ENCODE measurements around the gene PITPNM3.

The PITPNM3 gene

GRCh38 chr17:6569370-6570285 lies 13.3 kb upstream of the PITPNM3 start:
- no peak for DNase-seq (ENCODE audit: low read depth)
- TF ChIP-seq CTCF (conservative IDR thresholded peaks at IDR 0.05; ENCODE audit: low read length): no peak
- no peak overlapping the region for H3K4me3 ChIP-seq (ENCODE audit: low read length)

- DNase-seq (ENCODE audit: low read depth): no peak
- H3K4me3 ChIP-seq (ENCODE audit: low read length): no peak overlapping the region
- no peak for TF ChIP-seq CTCF (conservative IDR thresholded peaks at IDR 0.05; ENCODE audit: low read length)
Measured at GRCh38 chr17:6568184-6568758, 11.9 kb upstream of the PITPNM3 start.

- DNase-seq (ENCODE audit: low read depth): peak; percentile 27
- no peak for TF ChIP-seq CTCF (conservative IDR thresholded peaks at IDR 0.05; ENCODE audit: low read length)
Measured at GRCh38 chr17:6567528-6568183, 11.3 kb upstream of the PITPNM3 start.

GRCh38 chr17:6561446-6561845 lies 5.1 kb upstream of the PITPNM3 start:
- H3K4me3 ChIP-seq (ENCODE audit: low read length): no peak overlapping the region
- no peak for TF ChIP-seq CTCF (conservative IDR thresholded peaks at IDR 0.05; ENCODE audit: low read length)
- DNase-seq (ENCODE audit: low read depth): no peak

More at GRCh38 chr17:6567528-6568183, 11.3 kb upstream of the PITPNM3 start:
- no peak overlapping the region for H3K4me3 ChIP-seq (ENCODE audit: low read length)

- no peak for DNase-seq (ENCODE audit: low read depth)
- TF ChIP-seq CTCF (conservative IDR thresholded peaks at IDR 0.05; ENCODE audit: low read length): no peak
- H3K4me3 ChIP-seq (ENCODE audit: low read length): no peak overlapping the region
Measured at GRCh38 chr17:6560496-6560895, 4.1 kb upstream of the PITPNM3 start.

- TF ChIP-seq CTCF (conservative IDR thresholded peaks at IDR 0.05; ENCODE audit: low read length): no peak
- DNase-seq (ENCODE audit: low read depth): no peak
- no peak overlapping the region for H3K4me3 ChIP-seq (ENCODE audit: low read length)
Measured at GRCh38 chr17:6559753-6560215, 3.4 kb upstream of the PITPNM3 start.
